HEK293 (cell line): Measurements from ENCODE around the gene WDPCP.
"Not testable (repeated sequence)": the region's sequence is repeated elsewhere in the genome, so short reads cannot be mapped to it uniquely, and the experiment has no call there.

Experiments used
- CTCF ChIA-PET: fragments of 350-600 bp; formaldehyde crosslinking; extraction: SDS; loops from one replicate; lab custom pipeline; 2021; ENCODE audit warnings: antibody characterized with exemption; lab: Yijun Ruan, JAX
- POLR2A ChIA-PET: fragments of 300-600 bp; formaldehyde crosslinking; extraction: SDS; loops from one replicate; lab custom pipeline; 2020; ENCODE audit warnings: antibody characterized with exemption, inconsistent platforms; lab: Yijun Ruan, JAX
- H3K27ac ChIP-seq: fragments of 200-500 bp; sonication (Bioruptor generic); 2 replicates; pipeline ENCODE4 v1.5.1; 2014; ENCODE audit warnings: low read depth, low read length, control low read depth, inconsistent platforms; ENCODE audit errors: extremely low read depth
- H3K36me3 ChIP-seq, 2 experiments: fragments of 200-500 bp in 1 of 2; sonication (Bioruptor generic) in 1 of 2; 1 replicate in 1 of 2; 2 replicates in 1 of 2; pipeline ENCODE4 v1.5.1; 2014 to 2017; ENCODE audit warnings: inconsistent platforms in 2 of 2, low read length in 2 of 2; ENCODE audit not compliant: control insufficient read depth in 2 of 2, insufficient read depth in 1 of 2
- H3K4me1 ChIP-seq: fragments of 200-500 bp; sonication (Bioruptor generic); 2 replicates; pipeline ENCODE4 v1.5.1; 2014; ENCODE audit warnings: mild to moderate bottlenecking, low read length, inconsistent platforms; ENCODE audit not compliant: control insufficient read depth, insufficient read depth
- H3K4me3 ChIP-seq: 2 replicates; pipeline ENCODE4 v1.5.1; 2011; ENCODE audit warnings: low read depth, mild to moderate bottlenecking, control low read depth, low read length, moderate library complexity
- H3K9me3 ChIP-seq: fragments of 200-500 bp; sonication (Bioruptor generic); 2 replicates; pipeline ENCODE4 v1.5.1; 2014; ENCODE audit warnings: low read depth, low read length, inconsistent platforms; ENCODE audit not compliant: control insufficient read depth, insufficient read depth
- ELK4 ChIP-seq: IDR thresholded peaks from 2 replicates; pipeline ENCODE4 v1.6.1; 2011; ENCODE audit warnings: mild to moderate bottlenecking, low read depth, low read length, borderline replicate concordance
- GLI4 ChIP-seq: fragments of 450-650 bp; formaldehyde crosslinking; IDR thresholded peaks from 2 replicates; pipeline ENCODE4 v1.5.1; 2016; ENCODE audit warnings: missing biosample characterization, missing genetic modification characterization
- HOXC10 ChIP-seq: sonication (generic); formaldehyde crosslinking; IDR thresholded peaks from 2 replicates; pipeline ENCODE4 v1.8.1; 2023; ENCODE audit warnings: mild to moderate bottlenecking, missing genetic modification reagents
- KLF16 ChIP-seq: fragments of 450-650 bp; formaldehyde crosslinking; IDR thresholded peaks from 2 replicates; pipeline ENCODE4 v1.5.1; 2017; ENCODE audit warnings: missing biosample characterization, missing genetic modification characterization
- TRIM28 ChIP-seq: IDR thresholded peaks from 2 replicates; pipeline ENCODE4 v1.6.1; 2011; ENCODE audit warnings: low read length, control low read depth, borderline replicate concordance
- YY2 ChIP-seq: fragments of 450-650 bp; formaldehyde crosslinking; IDR thresholded peaks from 2 replicates; pipeline ENCODE4 v1.5.1; 2016; ENCODE audit warnings: missing biosample characterization, missing genetic modification characterization
- ZNF132 ChIP-seq: fragments of 450-650 bp; formaldehyde crosslinking; IDR thresholded peaks from 2 replicates; pipeline ENCODE4 v1.5.1; 2017; ENCODE audit warnings: missing biosample characterization, missing genetic modification characterization, borderline replicate concordance
- ZNF138 ChIP-seq: fragments of 450-650 bp; formaldehyde crosslinking; IDR thresholded peaks from 2 replicates; pipeline ENCODE4 v1.5.1; 2016; ENCODE audit warnings: missing biosample characterization, missing genetic modification characterization, borderline replicate concordance
- ZNF140 ChIP-seq: fragments of 450-650 bp; formaldehyde crosslinking; IDR thresholded peaks from 2 replicates; pipeline ENCODE4 v1.5.1; 2016; ENCODE audit warnings: missing biosample characterization, missing genetic modification characterization
- ZNF175 ChIP-seq: fragments of 450-650 bp; formaldehyde crosslinking; IDR thresholded peaks from 2 replicates; pipeline ENCODE4 v1.5.1; 2016; ENCODE audit warnings: missing biosample characterization, missing genetic modification characterization
- ZNF202 ChIP-seq: fragments of 450-650 bp; formaldehyde crosslinking; IDR thresholded peaks from 2 replicates; pipeline ENCODE4 v1.5.1; 2016; ENCODE audit warnings: missing biosample characterization, missing genetic modification characterization, borderline replicate concordance
- ZNF560 ChIP-seq: fragments of 450-650 bp; formaldehyde crosslinking; IDR thresholded peaks from 2 replicates; pipeline ENCODE4 v1.5.1; 2017; ENCODE audit warnings: missing biosample characterization, missing genetic modification characterization, borderline replicate concordance
- ZNF654 ChIP-seq: fragments of 450-650 bp; formaldehyde crosslinking; IDR thresholded peaks from 2 replicates; pipeline ENCODE4 v1.5.1; 2016; ENCODE audit warnings: low read depth, missing biosample characterization, missing genetic modification characterization
- ZNF830 ChIP-seq: fragments of 450-650 bp; IDR thresholded peaks from 2 replicates; pipeline ENCODE4 v1.5.0; 2018; ENCODE audit warnings: missing biosample characterization, missing genetic modification characterization, low read depth, mild to moderate bottlenecking, moderate library complexity

WDPCP gene

DNA sequence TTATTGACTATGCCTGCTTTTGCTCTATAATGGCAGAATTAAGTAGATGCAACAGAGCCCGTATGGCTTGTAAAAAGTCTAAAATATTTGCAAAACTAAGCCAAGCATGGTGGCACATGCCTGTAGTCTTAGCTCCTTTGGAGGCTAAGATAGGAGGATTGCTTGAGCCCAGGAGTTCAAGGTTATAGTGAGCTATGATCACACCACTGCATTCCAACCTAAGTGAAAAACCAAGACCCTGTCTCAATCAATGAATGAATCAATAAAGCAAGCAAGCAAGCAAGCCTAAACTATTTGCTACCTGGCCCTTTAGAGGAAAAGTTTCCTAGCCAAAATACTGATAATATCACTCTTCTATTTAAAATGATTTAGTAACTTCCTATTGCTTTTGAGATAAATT, 277.7 kb downstream of the WDPCP start:
- no peak for TF ChIP-seq ZNF175 (tag by site-specific recombination)
- no peak for TF ChIP-seq GLI4 (tag by site-specific recombination)
- TF ChIP-seq ZNF138, result no peak
- no peak for TF ChIP-seq ZNF830
- TF ChIP-seq HOXC10 (CRISPR knock-in tag), result no peak
- no peak for TF ChIP-seq ZNF202 (tag by site-specific recombination)
- TF ChIP-seq ELK4, result no peak
- H3K4me3 ChIP-seq, result no peak overlapping the region
- CTCF ChIA-PET, result no interaction called here
- no peaks in the 10 kb centered on the region for H3K36me3 ChIP-seq
- H3K9me3 ChIP-seq, result no peaks in the 10 kb centered on the region
- no peak overlapping the region for H3K27ac ChIP-seq
- no peaks in the 10 kb centered on the region for H3K4me1 ChIP-seq
- POLR2A ChIA-PET, result no interaction called here

- H3K9me3 ChIP-seq, result no peaks in the 10 kb centered on the region
These were observed 286.8 kb downstream of the WDPCP start for GRCh38 chr2:63301481-63301880.

DNA sequence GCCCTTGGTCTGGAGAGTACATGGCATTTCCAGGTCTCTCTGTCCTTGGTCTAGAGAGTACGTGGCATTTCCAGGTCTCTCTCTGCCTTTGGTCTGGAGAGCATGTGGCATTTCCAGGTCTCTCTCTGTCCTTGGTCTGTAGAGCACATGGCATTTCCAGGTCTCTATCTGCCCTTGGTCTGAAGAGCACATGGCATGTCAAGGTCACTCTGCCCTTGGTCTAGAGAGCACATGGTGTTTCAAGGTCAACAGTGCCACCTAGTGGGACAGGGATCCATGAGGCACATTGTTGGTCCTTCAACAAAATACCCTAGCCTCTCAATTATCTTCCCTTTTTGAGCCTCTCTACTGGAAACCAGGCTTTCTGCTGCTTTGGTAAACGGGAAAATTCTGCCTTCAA, 287.4 kb downstream of the WDPCP start:
- Histone ChIP-seq H3K36me3 (no peaks in the 10 kb centered on the region), H3K4me3 (no peak overlapping the region), H3K9me3 (no peaks in the 10 kb centered on the region), H3K27ac (no peak overlapping the region), H3K4me1 (no peaks in the 10 kb centered on the region)
- ChIA-PET POLR2A (no interaction called here), CTCF (no interaction called here)
- TF ChIP-seq ZNF654 (tag by site-specific recombination), result peak; percentile 48
- peak; percentile 24; the same call in 1 of the 2 replicates for TF ChIP-seq KLF16 (tag by site-specific recombination)
- no peak for TF ChIP-seq ZNF140 (tag by site-specific recombination)

More at GRCh38 chr2:63301481-63301880, 286.8 kb downstream of the WDPCP start:
- H3K36me3 ChIP-seq, result no peaks in the 10 kb centered on the region
- CTCF ChIA-PET, result no interaction called here
- POLR2A ChIA-PET, result no interaction called here
- H3K4me3 ChIP-seq, result no peak overlapping the region
- H3K27ac ChIP-seq, result no peak overlapping the region
- no peaks in the 10 kb centered on the region for H3K4me1 ChIP-seq
- TF ChIP-seq ZNF132 (no peak), TRIM28 (peak; percentile 94; the same call in 1 of the 2 replicates)

- no peaks in the 10 kb centered on the region for H3K9me3 ChIP-seq
- ChIA-PET POLR2A (no interaction called here), CTCF (interaction anchor here (0.6 to 0.7 kb wide), 2 partner anchors 18 to 499 kb away, joined by 3 to 6 read pairs; no protein-coding TSS in a partner anchor)
- H3K4me1 ChIP-seq, result no peaks in the 10 kb centered on the region
- H3K36me3 ChIP-seq, result no peaks in the 10 kb centered on the region
- H3K4me3 ChIP-seq, result no peak overlapping the region
- no peak overlapping the region for H3K27ac ChIP-seq
- TF ChIP-seq ZNF560, result no peak
- TF ChIP-seq YY2 (tag by site-specific recombination), result no peak
- TF ChIP-seq GLI4 (tag by site-specific recombination), result no peak
These were observed 300.3 kb downstream of the WDPCP start for GRCh38 chr2:63287956-63288355.

DNA sequence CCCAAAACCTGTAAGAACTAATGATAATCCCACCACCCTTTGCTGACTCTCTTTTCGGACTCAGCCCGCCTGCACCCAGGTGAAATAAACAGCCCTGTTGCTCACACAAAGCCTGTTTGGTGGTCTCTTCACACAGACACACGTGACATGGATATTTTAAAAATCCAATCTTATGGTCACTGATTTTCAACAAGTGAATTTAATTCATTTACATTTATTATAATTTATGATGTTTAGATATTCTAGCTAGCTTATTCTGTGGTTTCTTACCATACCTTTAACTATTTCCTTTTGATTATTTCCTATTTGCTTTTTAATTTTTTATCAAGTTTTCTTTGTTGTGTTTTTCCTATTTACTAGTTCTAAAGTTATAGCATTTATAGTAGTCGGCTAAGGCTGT, 301.8 kb downstream of the WDPCP start:
- POLR2A ChIA-PET, CTCF ChIA-PET, H3K27ac ChIP-seq, H3K36me3 ChIP-seq, H3K4me3 ChIP-seq, H3K9me3 ChIP-seq, H3K4me1 ChIP-seq: not testable (repeated sequence)
